ENCODE results near the gene ARHGEF1. TPM values are rescaled to one million over a fixed set of nuclear protein-coding genes. Genes with fewer than 3 reads are reported as not detected.
A peak's percentile ranks its signal among the peaks of the same experiment; 100 is the strongest.

The ARHGEF1 gene
- total RNA-seq, 1 experiment from 2014 or later, result 163 TPM

DNA sequence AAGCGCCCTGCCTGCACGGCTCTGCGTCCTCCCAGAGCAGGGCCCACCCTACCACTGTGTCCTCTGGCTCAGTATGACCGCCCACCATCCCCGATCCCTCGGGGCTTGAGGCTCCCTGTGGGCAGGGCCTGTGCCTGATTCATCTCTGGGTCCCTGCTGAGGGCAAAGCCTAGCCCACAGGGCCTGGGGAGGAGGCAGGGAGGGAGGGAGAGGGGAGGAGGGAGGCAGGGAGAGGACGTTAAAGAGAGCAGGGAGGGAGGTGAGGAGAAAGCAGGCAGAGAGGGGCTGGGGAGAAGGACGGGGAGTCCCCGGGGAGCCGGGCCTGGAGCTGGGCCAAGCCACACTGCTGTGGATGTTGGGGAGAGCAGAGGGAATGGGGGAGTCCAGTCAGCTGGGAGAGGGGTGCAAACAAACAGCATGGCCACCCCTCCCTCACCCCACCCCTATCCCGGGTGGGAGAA is 49.3 kb downstream of the ARHGEF1 start:
- H3K4me3 Mint-ChIP-seq (ENCODE audit: low read depth, unreplicated experiment), result no peak overlapping the region
- CTCF ChIA-PET, result no interaction called here
- TF ChIP-seq, protein P1, sequence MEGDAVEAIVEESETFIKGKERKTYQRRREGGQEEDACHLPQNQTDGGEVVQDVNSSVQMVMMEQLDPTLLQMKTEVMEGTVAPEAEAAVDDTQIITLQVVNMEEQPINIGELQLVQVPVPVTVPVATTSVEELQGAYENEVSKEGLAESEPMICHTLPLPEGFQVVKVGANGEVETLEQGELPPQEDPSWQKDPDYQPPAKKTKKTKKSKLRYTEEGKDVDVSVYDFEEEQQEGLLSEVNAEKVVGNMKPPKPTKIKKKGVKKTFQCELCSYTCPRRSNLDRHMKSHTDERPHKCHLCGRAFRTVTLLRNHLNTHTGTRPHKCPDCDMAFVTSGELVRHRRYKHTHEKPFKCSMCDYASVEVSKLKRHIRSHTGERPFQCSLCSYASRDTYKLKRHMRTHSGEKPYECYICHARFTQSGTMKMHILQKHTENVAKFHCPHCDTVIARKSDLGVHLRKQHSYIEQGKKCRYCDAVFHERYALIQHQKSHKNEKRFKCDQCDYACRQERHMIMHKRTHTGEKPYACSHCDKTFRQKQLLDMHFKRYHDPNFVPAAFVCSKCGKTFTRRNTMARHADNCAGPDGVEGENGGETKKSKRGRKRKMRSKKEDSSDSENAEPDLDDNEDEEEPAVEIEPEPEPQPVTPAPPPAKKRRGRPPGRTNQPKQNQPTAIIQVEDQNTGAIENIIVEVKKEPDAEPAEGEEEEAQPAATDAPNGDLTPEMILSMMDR (IDR thresholded peaks at IDR 0.05; ENCODE audit: unreplicated experiment), result no peak
- no peaks in the 10 kb centered on the region for H3K9me3 Mint-ChIP-seq (ENCODE audit: low read depth, unreplicated experiment)
- no peak overlapping the region for H3K27ac Mint-ChIP-seq (ENCODE audit: unreplicated experiment)
- H3K27me3 Mint-ChIP-seq (ENCODE audit: unreplicated experiment), result no peaks in the 10 kb centered on the region
- DNase-seq, result no peak
- H3K36me3 Mint-ChIP-seq (ENCODE audit: insufficient read depth, unreplicated experiment), result peaks cover 12% of the 10 kb centered on the region
- intact Hi-C loops (cut with micrococcal nuclease; ENCODE audit: unreplicated experiment), result no loop called here
- no TSS peak for BruUV-seq (replicated peaks)
- peaks cover 33% of the 10 kb centered on the region for H3K4me1 Mint-ChIP-seq (ENCODE audit: low read depth, unreplicated experiment)

GRCh38 chr19:41932720-41933332 is 49.8 kb downstream of the ARHGEF1 start:
- intact Hi-C loops (cut with micrococcal nuclease; ENCODE audit: unreplicated experiment), result no loop called here
- H3K36me3 Mint-ChIP-seq (ENCODE audit: insufficient read depth, unreplicated experiment), result peaks cover 15% of the 10 kb centered on the region
- no peaks in the 10 kb centered on the region for H3K9me3 Mint-ChIP-seq (ENCODE audit: low read depth, unreplicated experiment)
- peaks cover 33% of the 10 kb centered on the region for H3K4me1 Mint-ChIP-seq (ENCODE audit: low read depth, unreplicated experiment)
- H3K4me3 Mint-ChIP-seq (ENCODE audit: low read depth, unreplicated experiment), result no peak overlapping the region
- BruUV-seq (replicated peaks), result no TSS peak
- CTCF ChIA-PET, result no interaction called here
- TF ChIP-seq, protein P1 (IDR thresholded peaks at IDR 0.05; ENCODE audit: unreplicated experiment), result no peak
- no peak for DNase-seq
- no peaks in the 10 kb centered on the region for H3K27me3 Mint-ChIP-seq (ENCODE audit: unreplicated experiment)
- no peak overlapping the region for H3K27ac Mint-ChIP-seq (ENCODE audit: unreplicated experiment)

- BruUV-seq (replicated peaks), result no TSS peak
- H3K36me3 Mint-ChIP-seq (ENCODE audit: insufficient read depth, unreplicated experiment), result peaks cover 10% of the 10 kb centered on the region
- CTCF ChIA-PET, result interaction anchor here (0.6 to 0.7 kb wide), 5 partner anchors 11 to 424 kb away, joined by 3 to 6 read pairs (median 3); no protein-coding TSS in a partner anchor
- no peak overlapping the region for H3K4me3 Mint-ChIP-seq (ENCODE audit: low read depth, unreplicated experiment)
- TF ChIP-seq, protein P1 (IDR thresholded peaks at IDR 0.05; ENCODE audit: unreplicated experiment), result no peak
- H3K9me3 Mint-ChIP-seq (ENCODE audit: low read depth, unreplicated experiment), result no peaks in the 10 kb centered on the region
- peaks cover 27% of the 10 kb centered on the region for H3K4me1 Mint-ChIP-seq (ENCODE audit: low read depth, unreplicated experiment)
- H3K27ac Mint-ChIP-seq (ENCODE audit: unreplicated experiment), result no peak overlapping the region
- DNase-seq, result no peak
- H3K27me3 Mint-ChIP-seq (ENCODE audit: unreplicated experiment), result no peaks in the 10 kb centered on the region
- intact Hi-C loops (cut with micrococcal nuclease; ENCODE audit: unreplicated experiment), result loop anchor here (2.0 kb wide), 2 partner anchors 47 to 61 kb away; no protein-coding TSS in a partner anchor
These were observed 50.9 kb downstream of the ARHGEF1 start for GRCh38 chr19:41933693-41934426.

DNA sequence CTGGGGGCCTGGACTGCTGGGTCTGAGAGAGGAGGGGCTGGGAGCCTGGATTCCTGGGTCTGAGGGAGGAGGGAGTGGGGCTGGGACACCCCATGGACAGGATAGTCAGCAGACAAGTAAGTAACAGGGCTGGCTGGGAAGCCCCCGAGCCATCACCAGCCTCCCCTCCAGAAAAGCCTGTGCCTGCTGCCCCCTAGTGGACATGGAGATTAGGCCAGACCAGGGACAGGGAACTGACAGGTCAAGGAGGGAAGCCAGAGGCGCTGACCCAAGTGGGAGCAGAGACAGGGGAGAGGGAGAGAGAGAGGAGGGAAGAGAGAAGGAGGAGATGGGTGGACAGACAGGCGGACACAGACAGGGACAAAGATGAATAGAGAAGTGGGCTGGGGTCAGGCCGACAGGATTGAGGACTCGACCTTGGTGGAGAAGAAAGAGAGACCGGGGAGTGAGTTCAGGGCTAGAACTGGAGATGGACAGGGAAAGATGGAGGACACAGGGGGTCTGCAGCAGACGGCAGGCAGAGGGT is 51.9 kb downstream of the ARHGEF1 start:
- TF ChIP-seq, protein P1 (IDR thresholded peaks at IDR 0.05; ENCODE audit: unreplicated experiment), result peak; percentile 86
- BruUV-seq (replicated peaks), result no TSS peak
- Mint-ChIP-seq H3K4me3 (ENCODE audit: low read depth, unreplicated experiment) (no peak overlapping the region), H3K4me1 (ENCODE audit: low read depth, unreplicated experiment) (peaks cover 20% of the 10 kb centered on the region), H3K9me3 (ENCODE audit: low read depth, unreplicated experiment) (no peaks in the 10 kb centered on the region), H3K27me3 (ENCODE audit: unreplicated experiment) (peaks cover under 1% of the 10 kb centered on the region), H3K27ac (ENCODE audit: unreplicated experiment) (no peak overlapping the region), H3K36me3 (ENCODE audit: insufficient read depth, unreplicated experiment) (peaks cover 4% of the 10 kb centered on the region)
- intact Hi-C loops (cut with micrococcal nuclease; ENCODE audit: unreplicated experiment), result loop anchor here (2.0 kb wide), 2 partner anchors 48 to 62 kb away; no protein-coding TSS in a partner anchor
- peak; percentile 88 for DNase-seq
- CTCF ChIA-PET, result interaction anchor here (0.7 kb wide), 2 partner anchors 180 to 423 kb away, joined by 3 read pairs; no protein-coding TSS in a partner anchor
